Measurements from ENCODE around the gene MBTD1.
A peak's percentile ranks its signal among the peaks of the same experiment; 100 is the strongest.

MBTD1 gene

GRCh38 chr17:51275381-51275780, 15.5 kb upstream of the MBTD1 start:
- no peak overlapping the region for H3K27ac ChIP-seq (ENCODE audit: low read length, poor library complexity, severe bottlenecking)
- H3K27me3 ChIP-seq (ENCODE audit: control insufficient read depth in 1 of 2, insufficient read depth in 1 of 2, low read length in 2 of 2): no peaks in the 10 kb centered on the region
- no peak for DNase-seq
- peak overlapping the region; percentile 4 for H3K9ac ChIP-seq (ENCODE audit: low read length)
- no peak overlapping the region for H2BK15ac ChIP-seq (ENCODE audit: low read depth, poor library complexity, severe bottlenecking)
- H3K9me3 ChIP-seq (ENCODE audit: control insufficient read depth, low read length): no peaks in the 10 kb centered on the region
- no peak overlapping the region for H3K18ac ChIP-seq (ENCODE audit: low read depth in 1 of 2, low read length in 2 of 2)
- no peaks in the 10 kb centered on the region for H3K4me1 ChIP-seq (ENCODE audit: control insufficient read depth, insufficient read depth, low read depth, low read length)
- peaks cover 15 to 81% of the 10 kb centered on the region in 2 experiments for H3K36me3 ChIP-seq (ENCODE audit: control insufficient read depth in 1 of 2, insufficient read depth in 2 of 2, low read depth in 1 of 2, low read length in 2 of 2)
- H2AK5ac ChIP-seq (ENCODE audit: low read length, severe bottlenecking): no peak overlapping the region
- H4K91ac ChIP-seq (ENCODE audit: low read length): no peak overlapping the region
- H3K23ac ChIP-seq (ENCODE audit: low read length in 2 of 2): no peak overlapping the region
- no peak overlapping the region for H2BK12ac ChIP-seq (ENCODE audit: low read length in 2 of 2)
- H3K79me1 ChIP-seq (replicated peaks; ENCODE audit: low read length, poor library complexity, severe bottlenecking): peaks cover 21% of the 10 kb centered on the region
- no CpG with 5 or more reads among the region's 1 CpG for WGBS
- H3K4ac ChIP-seq (ENCODE audit: low read depth in 1 of 2, low read length in 2 of 2): no peak overlapping the region
- H3K14ac ChIP-seq (ENCODE audit: low read length in 2 of 2): no peak overlapping the region
- no peak overlapping the region for H2BK120ac ChIP-seq (ENCODE audit: low read depth, low read length)
- no peak overlapping the region for H3K4me3 ChIP-seq (ENCODE audit: insufficient read depth in 1 of 2, low read depth in 1 of 2, low read length in 2 of 2)
- H2BK5ac ChIP-seq (ENCODE audit: low read depth, low read length, poor library complexity, severe bottlenecking): no peak overlapping the region
- H4K8ac ChIP-seq (ENCODE audit: low read length): no peak overlapping the region
- H3K4me2 ChIP-seq (ENCODE audit: low read length, poor library complexity, severe bottlenecking): no peak overlapping the region
- H2AFZ ChIP-seq (ENCODE audit: low read depth, low read length): no peak overlapping the region

DNA sequence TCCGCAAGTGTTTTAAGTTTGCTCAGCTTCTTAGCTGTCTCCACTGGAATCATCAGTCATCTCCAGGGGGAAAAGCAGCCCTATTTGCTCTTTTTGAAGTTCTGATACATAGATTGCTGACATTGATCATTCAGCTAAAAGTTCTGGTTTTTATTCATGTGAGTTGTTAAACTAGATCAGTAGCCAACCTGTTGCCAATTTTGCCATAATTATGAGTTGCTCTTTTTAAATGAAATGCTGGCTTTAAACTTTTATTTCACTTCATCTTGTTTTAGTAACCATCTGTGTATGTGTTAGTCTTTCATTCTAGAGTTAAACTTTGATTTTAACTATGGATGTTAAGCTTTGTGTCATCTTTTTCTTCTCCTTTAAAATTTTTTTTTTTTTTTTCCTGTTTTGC, 13.0 kb upstream of the MBTD1 start:
- H3K27me3 ChIP-seq (ENCODE audit: control insufficient read depth in 1 of 2, insufficient read depth in 1 of 2, low read length in 2 of 2): no peaks in the 10 kb centered on the region

DNA sequence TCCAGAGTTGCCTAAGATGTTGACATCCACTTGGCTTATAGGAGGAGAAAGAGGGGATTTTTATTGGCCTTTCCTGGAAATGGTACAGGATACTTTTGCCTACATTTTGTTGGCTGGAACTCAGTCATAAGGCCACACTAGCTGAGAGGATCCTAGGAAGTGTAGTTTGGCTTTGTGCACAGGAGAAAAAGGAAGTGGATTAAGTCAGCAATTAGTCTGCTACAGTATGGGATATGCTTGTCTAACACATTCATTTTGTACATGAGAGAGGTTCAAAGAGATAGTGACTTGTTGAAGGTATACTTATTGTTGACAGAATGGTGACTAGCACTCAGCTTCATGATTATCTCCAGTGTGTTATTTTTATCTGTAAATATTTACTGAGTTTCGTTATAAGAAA, 10.8 kb upstream of the MBTD1 start:
- Histone ChIP-seq H2BK120ac (ENCODE audit: low read depth, low read length) (no peak overlapping the region), H4K8ac (ENCODE audit: low read length) (no peak overlapping the region), H2BK12ac (ENCODE audit: low read length in 2 of 2) (no peak overlapping the region), H3K36me3 (ENCODE audit: control insufficient read depth in 1 of 2, insufficient read depth in 2 of 2, low read depth in 1 of 2, low read length in 2 of 2) (peaks cover 21 to 80% of the 10 kb centered on the region in 2 experiments), H3K4ac (ENCODE audit: low read depth in 1 of 2, low read length in 2 of 2) (no peak overlapping the region), H2AK5ac (ENCODE audit: low read length, severe bottlenecking) (no peak overlapping the region), H2BK5ac (ENCODE audit: low read depth, low read length, poor library complexity, severe bottlenecking) (no peak overlapping the region), H3K23ac (ENCODE audit: low read length in 2 of 2) (no peak overlapping the region), H3K4me2 (ENCODE audit: low read length, poor library complexity, severe bottlenecking) (no peak overlapping the region), H2BK15ac (ENCODE audit: low read depth, poor library complexity, severe bottlenecking) (no peak overlapping the region), H3K18ac (ENCODE audit: low read depth in 1 of 2, low read length in 2 of 2) (no peak overlapping the region), H4K91ac (ENCODE audit: low read length) (no peak overlapping the region), H3K79me1 (replicated peaks; ENCODE audit: low read length, poor library complexity, severe bottlenecking) (peaks cover 27% of the 10 kb centered on the region), H3K4me3 (ENCODE audit: insufficient read depth in 1 of 2, low read depth in 1 of 2, low read length in 2 of 2) (no peak overlapping the region), H3K27ac (ENCODE audit: low read length, poor library complexity, severe bottlenecking) (no peak overlapping the region), H2AFZ (ENCODE audit: low read depth, low read length) (no peak overlapping the region), H3K9ac (ENCODE audit: low read length) (no peak overlapping the region), H3K9me3 (ENCODE audit: control insufficient read depth, low read length) (no peaks in the 10 kb centered on the region), H3K14ac (ENCODE audit: low read length in 2 of 2) (no peak overlapping the region), H3K4me1 (ENCODE audit: control insufficient read depth, insufficient read depth, low read depth, low read length) (no peaks in the 10 kb centered on the region), H3K27me3 (ENCODE audit: control insufficient read depth in 1 of 2, insufficient read depth in 1 of 2, low read length in 2 of 2) (no peaks in the 10 kb centered on the region)
- no peak for DNase-seq
- WGBS: no CpG with 5 or more reads among the region's 1 CpG

More for the DNA sequence above, 13.0 kb upstream of the MBTD1 start:
- Histone ChIP-seq H3K4me2 (ENCODE audit: low read length, poor library complexity, severe bottlenecking) (no peak overlapping the region), H3K4me1 (ENCODE audit: control insufficient read depth, insufficient read depth, low read depth, low read length) (no peaks in the 10 kb centered on the region), H3K23ac (ENCODE audit: low read length in 2 of 2) (no peak overlapping the region), H3K4ac (ENCODE audit: low read depth in 1 of 2, low read length in 2 of 2) (no peak overlapping the region), H3K27ac (ENCODE audit: low read length, poor library complexity, severe bottlenecking) (no peak overlapping the region), H3K9me3 (ENCODE audit: control insufficient read depth, low read length) (no peaks in the 10 kb centered on the region), H3K14ac (ENCODE audit: low read length in 2 of 2) (no peak overlapping the region), H3K4me3 (ENCODE audit: insufficient read depth in 1 of 2, low read depth in 1 of 2, low read length in 2 of 2) (no peak overlapping the region), H2AK5ac (ENCODE audit: low read length, severe bottlenecking) (no peak overlapping the region), H2BK5ac (ENCODE audit: low read depth, low read length, poor library complexity, severe bottlenecking) (no peak overlapping the region), H2BK12ac (ENCODE audit: low read length in 2 of 2) (no peak overlapping the region), H2BK120ac (ENCODE audit: low read depth, low read length) (no peak overlapping the region), H3K18ac (ENCODE audit: low read depth in 1 of 2, low read length in 2 of 2) (no peak overlapping the region), H3K36me3 (ENCODE audit: control insufficient read depth in 1 of 2, insufficient read depth in 2 of 2, low read depth in 1 of 2, low read length in 2 of 2) (peaks cover 22 to 80% of the 10 kb centered on the region in 2 experiments), H2AFZ (ENCODE audit: low read depth, low read length) (no peak overlapping the region), H4K91ac (ENCODE audit: low read length) (no peak overlapping the region), H3K9ac (ENCODE audit: low read length) (no peak overlapping the region), H4K8ac (ENCODE audit: low read length) (no peak overlapping the region), H2BK15ac (ENCODE audit: low read depth, poor library complexity, severe bottlenecking) (no peak overlapping the region), H3K79me1 (replicated peaks; ENCODE audit: low read length, poor library complexity, severe bottlenecking) (peaks cover 28% of the 10 kb centered on the region)
- no peak for DNase-seq
- WGBS: 100% methylated on average over 1 of the region's 1 CpG

DNA sequence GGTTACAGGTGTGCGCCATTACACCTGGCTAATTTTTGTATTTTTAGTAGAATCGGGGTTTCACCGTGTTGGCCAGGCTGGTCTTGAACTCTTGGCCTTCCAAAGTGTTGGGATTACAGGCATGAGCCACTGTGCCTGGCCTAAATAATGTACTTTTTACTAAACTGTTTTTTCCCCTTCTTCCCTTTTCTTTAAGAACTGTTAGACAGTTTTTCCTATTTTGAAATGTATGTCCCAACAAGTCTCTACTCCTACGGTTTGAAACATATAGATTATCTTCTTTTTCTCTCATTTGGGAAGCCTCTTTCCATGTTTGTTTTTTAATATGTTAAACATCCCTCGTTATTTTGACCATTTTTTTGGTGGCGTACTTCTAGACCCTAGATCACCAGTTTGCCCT, 10.1 kb upstream of the MBTD1 start:
- no peaks in the 10 kb centered on the region for H3K4me1 ChIP-seq (ENCODE audit: control insufficient read depth, insufficient read depth, low read depth, low read length)
- H3K9me3 ChIP-seq (ENCODE audit: control insufficient read depth, low read length): no peaks in the 10 kb centered on the region
- H3K27me3 ChIP-seq (ENCODE audit: control insufficient read depth in 1 of 2, insufficient read depth in 1 of 2, low read length in 2 of 2): no peaks in the 10 kb centered on the region
- no peak overlapping the region for H3K4ac ChIP-seq (ENCODE audit: low read depth in 1 of 2, low read length in 2 of 2)
- peaks cover 26 to 80% of the 10 kb centered on the region in 2 experiments for H3K36me3 ChIP-seq (ENCODE audit: control insufficient read depth in 1 of 2, insufficient read depth in 2 of 2, low read depth in 1 of 2, low read length in 2 of 2)
- H2BK5ac ChIP-seq (ENCODE audit: low read depth, low read length, poor library complexity, severe bottlenecking): no peak overlapping the region
- H3K4me2 ChIP-seq (ENCODE audit: low read length, poor library complexity, severe bottlenecking): no peak overlapping the region
- no peak overlapping the region for H2BK120ac ChIP-seq (ENCODE audit: low read depth, low read length)
- no peak overlapping the region for H3K4me3 ChIP-seq (ENCODE audit: insufficient read depth in 1 of 2, low read depth in 1 of 2, low read length in 2 of 2)
- H3K9ac ChIP-seq (ENCODE audit: low read length): no peak overlapping the region
- H2AFZ ChIP-seq (ENCODE audit: low read depth, low read length): no peak overlapping the region
- no peak overlapping the region for H2BK12ac ChIP-seq (ENCODE audit: low read length in 2 of 2)
- no peak for DNase-seq
- no peak overlapping the region for H3K14ac ChIP-seq (ENCODE audit: low read length in 2 of 2)
- H2AK5ac ChIP-seq (ENCODE audit: low read length, severe bottlenecking): no peak overlapping the region
- no peak overlapping the region for H4K8ac ChIP-seq (ENCODE audit: low read length)
- H3K79me1 ChIP-seq (replicated peaks; ENCODE audit: low read length, poor library complexity, severe bottlenecking): peaks cover 27% of the 10 kb centered on the region
- H3K23ac ChIP-seq (ENCODE audit: low read length in 2 of 2): no peak overlapping the region
- WGBS: 94% methylated on average over 5 of the region's 6 CpGs
- no peak overlapping the region for H2BK15ac ChIP-seq (ENCODE audit: low read depth, poor library complexity, severe bottlenecking)
- no peak overlapping the region for H4K91ac ChIP-seq (ENCODE audit: low read length)
- no peak overlapping the region for H3K27ac ChIP-seq (ENCODE audit: low read length, poor library complexity, severe bottlenecking)
- H3K18ac ChIP-seq (ENCODE audit: low read depth in 1 of 2, low read length in 2 of 2): no peak overlapping the region

Data from mesenchymal stem cell (in vitro differentiated cells and primary cell).